Naive thymus-derived CD4-positive, alpha-beta T cell (primary cell): Measurements from ENCODE around the gene GRSF1. TPM values are rescaled to one million over a fixed set of nuclear protein-coding genes. Genes with fewer than 3 reads are reported as not detected.

Source experiments
- ATAC-seq: fragments of 150-1000 bp; cut with Tn5 transposase; 2 replicates; pipeline ENCODE4 v1.10.0; 2021; ENCODE audit warnings: mild to moderate bottlenecking, moderate library complexity
- CTCF ChIA-PET: fragments of 350-600 bp; sonication (Branson Sonifier 250); formaldehyde crosslinking; loops from one replicate; lab custom pipeline; 2021; ENCODE audit warnings: antibody characterized with exemption; lab: Charles Lee
- POLR2A ChIA-PET: fragments of 350-600 bp; sonication (Branson Sonifier 250); formaldehyde crosslinking; loops from one replicate; lab custom pipeline; 2021; ENCODE audit warnings: antibody characterized with exemption, inconsistent platforms; lab: Charles Lee
- DNase-seq, 9 donors: peaks; one replicate each; pipeline versions ENCODE4 v3.0.0 to v3.0.0-alpha.2; 2020 to 2022; ENCODE audit warnings: mixed read lengths in 1 of 9
- H3K27ac ChIP-seq: one replicate; pipeline ENCODE4 v1.7.0; 2013; ENCODE audit warnings: mild to moderate bottlenecking, low read depth, low read length, moderate library complexity
- H3K27me3 ChIP-seq, 2 donors: one replicate each; pipeline ENCODE4 v1.7.0; 2013; ENCODE audit warnings: low read length in 2 of 2, mild to moderate bottlenecking in 2 of 2, moderate library complexity in 2 of 2; ENCODE audit not compliant: control insufficient read depth in 2 of 2, insufficient read depth in 2 of 2
- H3K36me3 ChIP-seq, 3 experiments: 1 replicate in 2 of 3; 2 replicates in 1 of 3; pipeline ENCODE4 v1.7.0; 2013; ENCODE audit warnings: low read length in 3 of 3, mild to moderate bottlenecking in 3 of 3, moderate library complexity in 1 of 3; ENCODE audit not compliant: insufficient read depth in 3 of 3, control insufficient read depth in 2 of 3
- H3K4me1 ChIP-seq, 2 donors: one replicate each; pipeline ENCODE4 v1.7.0; 2013; ENCODE audit warnings: low read length in 2 of 2, mild to moderate bottlenecking in 2 of 2, moderate library complexity in 1 of 2; ENCODE audit not compliant: control insufficient read depth in 2 of 2, insufficient read depth in 2 of 2
- H3K4me3 ChIP-seq: 2 replicates; pipeline ENCODE4 v1.7.0; 2013; ENCODE audit warnings: mild to moderate bottlenecking, low read length
- H3K9me3 ChIP-seq, 3 experiments: 1 replicate in 2 of 3; 2 replicates in 1 of 3; pipeline ENCODE4 v1.7.0; 2013; ENCODE audit warnings: low read length in 3 of 3; ENCODE audit not compliant: control insufficient read depth in 2 of 3
- H3K27ac Mint-ChIP-seq, 9 donors: one replicate each; pipeline ENCODE4 v1.8.0; 2020 to 2022; ENCODE audit warnings: mixed read lengths in 9 of 9, mild to moderate bottlenecking in 8 of 9, moderate library complexity in 5 of 9, inconsistent platforms in 2 of 9
- H3K27me3 Mint-ChIP-seq, 5 donors: one replicate each; pipeline ENCODE4 v1.8.0; 2021 to 2022; ENCODE audit warnings: mixed read lengths in 5 of 5, mild to moderate bottlenecking in 1 of 5
- H3K36me3 Mint-ChIP-seq, 5 donors: one replicate each; pipeline ENCODE4 v1.8.0; 2020 to 2022; ENCODE audit warnings: mixed read lengths in 5 of 5, mild to moderate bottlenecking in 3 of 5, inconsistent platforms in 1 of 5
- H3K4me1 Mint-ChIP-seq, 7 donors: one replicate each; pipeline ENCODE4 v1.8.0; 2020 to 2022; ENCODE audit warnings: mixed read lengths in 7 of 7, mild to moderate bottlenecking in 3 of 7, inconsistent platforms in 1 of 7
- H3K4me3 Mint-ChIP-seq, 10 donors: one replicate each; pipeline ENCODE4 v1.8.0; 2020 to 2022; ENCODE audit warnings: mild to moderate bottlenecking in 10 of 10, mixed read lengths in 10 of 10, moderate library complexity in 6 of 10, inconsistent platforms in 2 of 10
- H3K9me3 Mint-ChIP-seq, 11 donors: one replicate each; pipeline ENCODE4 v1.8.0; 2020 to 2022; ENCODE audit warnings: mixed read lengths in 11 of 11, mild to moderate bottlenecking in 4 of 11, inconsistent platforms in 1 of 11, moderate library complexity in 1 of 11
- intact Hi-C, 2 donors: fragments of 100-400 bp; cut with micrococcal nuclease; formaldehyde crosslinking; loops; one replicate each; pipeline ENCODE4 v1.15.1; 2023
- polyA plus RNA-seq, 2 donors: library from polyadenylated mRNA; unstranded; fragments of 300-500 nt; fragmentation: Illumina TruSeq; gene quantifications; one replicate each; pipeline ENCODE4 v1.2.3, GENCODE V29; 2021
- total RNA-seq, 6 experiments: library from RNA in 5 of 6; stranded (reverse) in 5 of 6; gene quantifications; 1 replicate in 5 of 6; 2 replicates in 1 of 6; pipeline ENCODE4 v1.2.3 and lab custom pipeline; 2021 to 2026

The GRSF1 gene
- total and polyA plus RNA-seq, 7 experiments from 2014 or later, result 35.9 to 111 (median 50.2) TPM

DNA sequence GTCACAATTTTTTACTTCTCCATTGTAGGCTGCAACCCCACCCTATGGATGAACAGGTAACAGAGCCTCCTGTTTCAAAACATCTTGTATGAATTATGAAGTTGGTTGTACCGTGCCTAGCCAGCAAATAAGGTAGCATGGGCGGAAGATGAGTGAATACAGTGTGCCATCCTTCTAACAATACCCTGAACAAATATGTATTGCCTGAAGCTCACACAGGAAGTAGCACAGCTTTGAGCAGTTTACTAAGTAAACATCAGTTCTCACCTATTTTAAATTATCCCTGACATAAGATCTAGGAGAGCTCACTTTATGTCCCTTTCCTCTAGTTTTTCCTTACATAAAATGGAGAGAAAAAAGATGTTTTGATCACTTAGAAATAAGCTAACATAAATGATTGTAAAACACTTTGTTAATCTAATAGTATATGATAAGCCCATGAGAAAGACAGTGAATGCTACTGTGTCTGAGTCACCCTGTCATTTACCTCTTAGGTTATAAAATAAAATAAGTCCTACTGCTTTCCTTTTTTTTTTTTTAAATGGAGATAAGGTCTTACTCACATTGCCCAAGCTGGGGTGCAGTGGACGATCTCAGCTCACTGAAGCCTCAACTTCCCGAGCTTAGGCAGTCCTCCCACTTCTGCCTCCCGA, 36.6 kb downstream of the GRSF1 start:
- Mint-ChIP-seq H3K36me3 (peaks cover 0 to 11% (median under 1%) of the 10 kb centered on the region in 5 donors), H3K9me3 (peaks cover 0 to 3% (median 0%) of the 10 kb centered on the region in 11 donors), H3K4me1 (peaks cover 2 to 32% (median 22%) of the 10 kb centered on the region in 7 donors), H3K27me3 (no peaks in the 10 kb centered on the region), H3K4me3 (peak overlapping the region in 3 of 10 donors; percentile 11 to 48 (median 29)), H3K27ac (peak overlapping the region in 7 of 9 donors; percentile 15 to 62 (median 41))
- no peaks in the 10 kb centered on the region for H3K27me3 ChIP-seq
- no peaks in the 10 kb centered on the region for H3K36me3 ChIP-seq
- H3K4me1 ChIP-seq, result peaks cover 0 to 25% of the 10 kb centered on the region in 2 donors
- ATAC-seq (no peak), DNase-seq (peak in 4 of 9 donors; percentile 3 to 12 (median 9))
- H3K9me3 ChIP-seq, result no peaks in the 10 kb centered on the region
- ChIA-PET CTCF (interaction anchor here (0.9 kb wide), 1 partner anchor 35 kb away, joined by 8 read pairs; no protein-coding TSS in a partner anchor), POLR2A (interaction anchor here (0.6 to 1.3 kb wide), 4 partner anchors 36 to 160 kb away, joined by 3 to 6 read pairs (median 4); partner anchors contain the start of gene GRSF1)
- no peak overlapping the region for H3K4me3 ChIP-seq
- intact Hi-C loops, result no loop called here
- H3K27ac ChIP-seq, result no peak overlapping the region

DNA sequence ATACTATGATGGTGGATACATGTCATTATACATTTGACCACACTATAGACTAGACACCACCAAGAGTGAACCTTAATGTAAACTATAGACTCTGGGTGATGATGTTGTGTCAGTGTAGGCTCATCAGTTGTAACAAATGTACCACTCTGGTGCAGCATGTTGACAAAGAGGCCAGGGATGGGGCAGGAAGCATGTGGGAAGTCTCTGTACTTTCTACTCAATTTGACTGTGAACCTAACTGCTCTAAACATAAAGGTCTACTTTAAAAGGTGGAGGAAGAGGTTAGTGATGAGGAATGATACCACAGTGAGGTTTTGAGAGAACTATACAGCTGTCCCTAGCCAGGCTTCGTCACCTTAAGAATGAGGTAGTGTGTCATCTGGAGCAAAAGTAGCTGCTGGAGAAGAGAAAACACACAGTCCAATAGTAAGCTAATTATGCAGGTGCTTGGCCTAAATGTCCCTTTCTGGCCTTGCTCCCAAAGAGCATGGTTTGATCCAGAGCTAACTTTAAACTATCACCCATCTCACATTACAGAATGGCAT, 38.4 kb downstream of the GRSF1 start:
- Mint-ChIP-seq H3K27me3 (no peaks in the 10 kb centered on the region), H3K4me1 (peaks cover 2 to 32% (median 22%) of the 10 kb centered on the region in 7 donors), H3K4me3 (peak overlapping the region in 6 of 10 donors; percentile 12 to 47 (median 36)), H3K9me3 (peaks cover 0 to 3% (median 0%) of the 10 kb centered on the region in 11 donors), H3K27ac (peak overlapping the region; percentile 26 to 85 (median 61)), H3K36me3 (peaks cover 2 to 10% (median 9%) of the 10 kb centered on the region in 5 donors)
- ChIA-PET POLR2A (interaction anchor here (0.6 kb wide), 1 partner anchor 27 kb away, joined by 5 read pairs; no protein-coding TSS in a partner anchor), CTCF (no interaction called here)
- Histone ChIP-seq H3K36me3 (no peaks in the 10 kb centered on the region), H3K9me3 (no peaks in the 10 kb centered on the region), H3K4me3 (no peak overlapping the region), H3K4me1 (peaks cover 0 to 25% of the 10 kb centered on the region in 2 donors), H3K27ac (no peak overlapping the region), H3K27me3 (no peaks in the 10 kb centered on the region)
- DNase-seq (peak in 7 of 9 donors; percentile 3 to 47 (median 24)), ATAC-seq (peak; percentile 44)
- intact Hi-C loops, result no loop called here

DNA sequence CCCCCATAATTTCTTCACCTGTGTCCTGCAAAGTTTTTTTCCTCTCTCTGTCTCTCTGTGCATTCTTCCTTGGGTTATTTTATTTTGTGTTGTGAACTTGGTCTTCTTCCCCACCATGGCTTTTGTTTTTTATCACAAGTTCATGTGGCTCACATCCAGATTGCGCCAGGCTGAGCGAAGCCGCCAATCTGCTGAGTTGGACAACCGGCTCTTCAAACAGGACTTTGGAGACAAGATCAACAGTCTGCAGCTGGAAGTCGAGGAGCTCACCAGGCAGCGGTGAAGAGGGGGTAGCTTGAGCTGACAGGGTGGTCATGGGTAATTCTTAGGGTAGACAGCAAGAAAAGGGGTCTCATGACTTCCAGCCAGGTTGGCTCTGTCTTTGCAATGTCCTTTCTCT, 46.1 kb downstream of the GRSF1 start:
- no peak overlapping the region for H3K27ac ChIP-seq
- no peaks in the 10 kb centered on the region for H3K27me3 Mint-ChIP-seq
- no peak overlapping the region for H3K4me3 ChIP-seq
- ATAC-seq, result no peak
- no peaks in the 10 kb centered on the region for H3K9me3 ChIP-seq
- no peaks in the 10 kb centered on the region for H3K9me3 Mint-ChIP-seq
- ChIA-PET POLR2A (no interaction called here), CTCF (no interaction called here)
- H3K4me1 ChIP-seq, result no peaks in the 10 kb centered on the region
- H3K27ac Mint-ChIP-seq, result no peak overlapping the region
- H3K36me3 Mint-ChIP-seq, result peaks cover 6 to 43% (median 36%) of the 10 kb centered on the region in 5 donors
- H3K27me3 ChIP-seq, result no peaks in the 10 kb centered on the region
- H3K4me1 Mint-ChIP-seq, result no peaks in the 10 kb centered on the region
- no peaks in the 10 kb centered on the region for H3K36me3 ChIP-seq
- H3K4me3 Mint-ChIP-seq, result no peak overlapping the region
- no peak for DNase-seq
- intact Hi-C loops, result no loop called here

DNA sequence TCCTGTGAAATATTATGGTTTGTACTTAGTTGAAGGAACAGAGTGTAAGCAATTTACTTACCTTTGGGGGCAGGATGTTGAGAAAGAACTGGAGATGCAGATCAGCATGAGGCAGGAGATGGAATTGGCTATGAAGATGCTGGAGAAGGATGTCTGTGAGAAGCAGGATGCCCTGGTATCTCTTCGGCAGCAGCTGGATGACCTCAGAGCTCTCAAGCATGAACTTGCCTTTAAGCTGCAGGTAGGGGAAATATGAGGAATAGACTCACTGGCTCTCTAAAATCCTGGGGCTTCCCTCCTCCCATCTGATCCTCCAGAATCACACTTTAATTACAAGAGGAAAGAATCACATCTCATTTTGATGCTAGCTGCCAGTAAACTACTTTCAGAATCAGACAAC, 51.0 kb downstream of the GRSF1 start:
- ATAC-seq (no peak), DNase-seq (no peak)
- no peaks in the 10 kb centered on the region for H3K27me3 Mint-ChIP-seq
- no peak overlapping the region for H3K4me3 Mint-ChIP-seq
- intact Hi-C loops, result no loop called here
- Histone ChIP-seq H3K4me1 (no peaks in the 10 kb centered on the region), H3K27me3 (no peaks in the 10 kb centered on the region), H3K36me3 (no peaks in the 10 kb centered on the region), H3K27ac (no peak overlapping the region), H3K4me3 (no peak overlapping the region), H3K9me3 (no peaks in the 10 kb centered on the region)
- ChIA-PET POLR2A (interaction anchor here (0.6 kb wide), 1 partner anchor 49 kb away, joined by 3 read pairs; no protein-coding TSS in a partner anchor), CTCF (no interaction called here)
- H3K9me3 Mint-ChIP-seq, result no peaks in the 10 kb centered on the region
- H3K36me3 Mint-ChIP-seq, result peaks cover 3 to 44% (median 22%) of the 10 kb centered on the region in 5 donors
- H3K27ac Mint-ChIP-seq, result no peak overlapping the region
- H3K4me1 Mint-ChIP-seq, result no peaks in the 10 kb centered on the region

DNA sequence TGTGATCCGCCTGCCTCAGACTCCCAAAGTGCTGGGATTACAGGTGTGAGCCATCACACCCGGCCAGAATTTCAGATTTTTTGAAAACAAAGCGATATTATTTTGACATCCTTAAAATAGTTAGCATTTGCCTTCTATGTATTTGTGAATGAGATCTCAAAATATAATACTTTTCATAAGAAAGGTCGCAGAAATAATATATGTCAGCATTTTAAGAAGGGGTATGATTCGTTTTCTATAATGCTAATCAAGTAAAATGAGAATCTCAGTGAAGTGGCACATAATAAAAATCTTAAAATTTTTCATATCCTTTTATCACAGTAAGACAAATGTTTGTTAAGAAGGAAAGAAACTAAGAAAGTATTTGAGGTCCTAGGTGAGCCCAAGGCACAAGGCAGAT, 52.2 kb downstream of the GRSF1 start:
- POLR2A ChIA-PET, result no interaction called here
- DNase-seq (no peak), ATAC-seq (no peak)
- no peaks in the 10 kb centered on the region for H3K9me3 Mint-ChIP-seq
- no peak overlapping the region for H3K4me3 Mint-ChIP-seq
- H3K4me1 Mint-ChIP-seq, result no peaks in the 10 kb centered on the region
- H3K27ac Mint-ChIP-seq, result no peak overlapping the region
- Histone ChIP-seq H3K36me3 (no peaks in the 10 kb centered on the region), H3K4me1 (no peaks in the 10 kb centered on the region), H3K4me3 (no peak overlapping the region), H3K9me3 (no peaks in the 10 kb centered on the region), H3K27me3 (no peaks in the 10 kb centered on the region), H3K27ac (no peak overlapping the region)
- H3K36me3 Mint-ChIP-seq, result peaks cover 0 to 42% (median 19%) of the 10 kb centered on the region in 5 donors
- intact Hi-C loops, result no loop called here
- H3K27me3 Mint-ChIP-seq, result no peaks in the 10 kb centered on the region
- CTCF ChIA-PET, result no interaction called here

DNA sequence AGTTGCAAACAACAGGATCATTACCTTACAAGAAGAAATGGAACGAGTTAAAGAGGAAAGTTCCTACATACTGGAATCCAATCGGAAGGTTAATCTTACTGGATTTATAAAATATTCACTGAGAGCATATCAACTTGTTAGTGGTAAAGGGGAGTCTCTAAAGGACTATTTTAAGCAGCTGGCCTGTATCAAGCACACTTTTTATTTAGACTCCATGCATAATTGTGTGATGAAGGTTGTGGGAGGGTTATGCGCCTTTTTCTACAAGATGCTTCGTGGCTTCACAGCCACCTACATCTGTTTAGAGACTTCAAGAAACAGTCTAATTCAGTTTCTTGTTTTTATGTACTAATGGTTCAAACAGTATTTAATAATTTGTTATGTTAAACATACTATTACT, 56.6 kb downstream of the GRSF1 start:
- no peak for DNase-seq
- Histone ChIP-seq H3K4me1 (no peaks in the 10 kb centered on the region), H3K27ac (no peak overlapping the region), H3K9me3 (no peaks in the 10 kb centered on the region), H3K36me3 (no peaks in the 10 kb centered on the region), H3K4me3 (no peak overlapping the region), H3K27me3 (no peaks in the 10 kb centered on the region)
- ChIA-PET POLR2A (interaction anchor here (0.7 to 0.8 kb wide), 2 partner anchors 8 to 1224 kb away, joined by 3 read pairs; no protein-coding TSS in a partner anchor), CTCF (no interaction called here)
- H3K4me1 Mint-ChIP-seq, result peaks cover 0 to 2% (median 0%) of the 10 kb centered on the region in 7 donors
- no peaks in the 10 kb centered on the region for H3K9me3 Mint-ChIP-seq
- no peaks in the 10 kb centered on the region for H3K27me3 Mint-ChIP-seq
- H3K4me3 Mint-ChIP-seq, result no peak overlapping the region
- intact Hi-C loops, result no loop called here
- H3K27ac Mint-ChIP-seq, result no peak overlapping the region
- no peak for ATAC-seq
- H3K36me3 Mint-ChIP-seq, result peaks cover 0 to 40% (median 5%) of the 10 kb centered on the region in 5 donors
